ENCODE measurements around the gene SUMO3. TPM values are rescaled to one million over a fixed set of nuclear protein-coding genes. Genes with fewer than 3 reads are reported as not detected.

Gene SUMO3
- total and polyA plus RNA-seq, 2 experiments from 2014 or later = 90.8 to 103 TPM

DNA sequence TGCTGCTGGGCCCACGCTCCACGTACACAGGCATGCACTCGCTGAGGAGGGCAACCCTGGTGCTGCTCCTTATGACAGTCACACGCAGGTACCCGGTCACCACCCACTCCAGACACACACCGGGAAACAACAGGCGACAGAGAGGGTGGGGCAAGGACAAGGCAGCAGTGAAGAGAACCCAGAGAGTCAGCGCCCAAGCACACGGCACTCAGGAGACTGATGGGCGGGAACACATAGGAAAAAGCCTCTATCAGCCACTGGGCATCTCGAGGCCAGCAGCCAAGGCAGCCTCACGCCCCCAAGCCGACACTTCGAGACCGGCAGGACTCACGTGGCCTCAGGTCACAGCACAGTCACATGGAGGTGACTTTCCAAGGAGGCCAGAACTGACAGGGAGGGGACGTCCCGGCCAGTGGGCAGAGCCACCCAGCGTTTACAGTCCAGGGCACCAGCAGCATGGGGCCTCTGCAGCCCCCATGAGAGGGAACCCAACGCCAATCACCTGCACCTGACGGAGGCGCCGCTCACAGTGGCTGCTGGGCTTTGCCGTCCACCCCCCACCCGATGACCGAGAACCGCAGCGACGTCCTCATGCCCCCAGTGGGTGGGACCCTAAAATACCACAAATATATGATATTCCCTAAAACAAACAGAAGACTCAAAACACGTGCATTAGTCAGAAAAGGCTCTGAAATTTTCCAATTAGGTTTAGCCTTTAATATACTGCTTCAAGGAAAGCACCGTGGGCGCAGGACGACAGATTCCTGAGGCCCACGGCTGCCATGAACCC lies 35.9 kb upstream of the SUMO3 start (continued):
- TF ChIP-seq ZNF462 (CRISPR knock-in tag; IDR thresholded peaks at IDR 0.05) (no peak), POLR2AphosphoS5 (IDR thresholded peaks at IDR 0.05; ENCODE audit: low read depth) (no peak), CREB1 (CRISPR knock-in tag; IDR thresholded peaks at IDR 0.05; ENCODE audit: low read depth) (no peak), STAT1 (IDR thresholded peaks at IDR 0.05; ENCODE audit: unreplicated experiment) (no peak), EZH2phosphoT487 (IDR thresholded peaks at IDR 0.05; ENCODE audit: unreplicated experiment) (no peak), ZNF331 (CRISPR knock-in tag; IDR thresholded peaks at IDR 0.05; ENCODE audit: low read depth) (no peak)
- TF ChIP-seq, protein P1, sequence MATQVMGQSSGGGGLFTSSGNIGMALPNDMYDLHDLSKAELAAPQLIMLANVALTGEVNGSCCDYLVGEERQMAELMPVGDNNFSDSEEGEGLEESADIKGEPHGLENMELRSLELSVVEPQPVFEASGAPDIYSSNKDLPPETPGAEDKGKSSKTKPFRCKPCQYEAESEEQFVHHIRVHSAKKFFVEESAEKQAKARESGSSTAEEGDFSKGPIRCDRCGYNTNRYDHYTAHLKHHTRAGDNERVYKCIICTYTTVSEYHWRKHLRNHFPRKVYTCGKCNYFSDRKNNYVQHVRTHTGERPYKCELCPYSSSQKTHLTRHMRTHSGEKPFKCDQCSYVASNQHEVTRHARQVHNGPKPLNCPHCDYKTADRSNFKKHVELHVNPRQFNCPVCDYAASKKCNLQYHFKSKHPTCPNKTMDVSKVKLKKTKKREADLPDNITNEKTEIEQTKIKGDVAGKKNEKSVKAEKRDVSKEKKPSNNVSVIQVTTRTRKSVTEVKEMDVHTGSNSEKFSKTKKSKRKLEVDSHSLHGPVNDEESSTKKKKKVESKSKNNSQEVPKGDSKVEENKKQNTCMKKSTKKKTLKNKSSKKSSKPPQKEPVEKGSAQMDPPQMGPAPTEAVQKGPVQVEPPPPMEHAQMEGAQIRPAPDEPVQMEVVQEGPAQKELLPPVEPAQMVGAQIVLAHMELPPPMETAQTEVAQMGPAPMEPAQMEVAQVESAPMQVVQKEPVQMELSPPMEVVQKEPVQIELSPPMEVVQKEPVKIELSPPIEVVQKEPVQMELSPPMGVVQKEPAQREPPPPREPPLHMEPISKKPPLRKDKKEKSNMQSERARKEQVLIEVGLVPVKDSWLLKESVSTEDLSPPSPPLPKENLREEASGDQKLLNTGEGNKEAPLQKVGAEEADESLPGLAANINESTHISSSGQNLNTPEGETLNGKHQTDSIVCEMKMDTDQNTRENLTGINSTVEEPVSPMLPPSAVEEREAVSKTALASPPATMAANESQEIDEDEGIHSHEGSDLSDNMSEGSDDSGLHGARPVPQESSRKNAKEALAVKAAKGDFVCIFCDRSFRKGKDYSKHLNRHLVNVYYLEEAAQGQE (IDR thresholded peaks at IDR 0.05; ENCODE audit: unreplicated experiment) = no peak
